Osteocyte (in vitro differentiated cells): ENCODE measurements around the gene TSPAN2. TPM values are rescaled to one million over a fixed set of nuclear protein-coding genes. Genes with fewer than 3 reads are reported as not detected.

Experiments used
- DNase-seq: peaks from one replicate; pipeline ENCODE4 v3.0.0; 2021; ENCODE audit warnings: mixed read lengths; ENCODE audit not compliant: unreplicated experiment; ENCODE audit errors: extremely low spot score
- H3K27ac Mint-ChIP-seq: one replicate; pipeline ENCODE4 v1.8.0; 2021; ENCODE audit warnings: mild to moderate bottlenecking, mixed read lengths; ENCODE audit not compliant: unreplicated experiment
- H3K27me3 Mint-ChIP-seq: one replicate; pipeline ENCODE4 v1.8.0; 2021; ENCODE audit warnings: mixed read lengths; ENCODE audit not compliant: unreplicated experiment
- H3K36me3 Mint-ChIP-seq: one replicate; pipeline ENCODE4 v1.8.0; 2021; ENCODE audit warnings: mixed read lengths; ENCODE audit not compliant: unreplicated experiment
- H3K4me1 Mint-ChIP-seq: one replicate; pipeline ENCODE4 v1.8.0; 2021; ENCODE audit warnings: mixed read lengths; ENCODE audit not compliant: unreplicated experiment
- H3K4me3 Mint-ChIP-seq: one replicate; pipeline ENCODE4 v1.8.0; 2021; ENCODE audit warnings: mild to moderate bottlenecking, moderate library complexity, mixed read lengths; ENCODE audit not compliant: unreplicated experiment
- H3K9me3 Mint-ChIP-seq: one replicate; pipeline ENCODE4 v1.8.0; 2021; ENCODE audit warnings: mixed read lengths; ENCODE audit not compliant: unreplicated experiment
- CTCF ChIP-seq: fragments of 200-600 bp; sonication (generic); IDR thresholded peaks from 2 replicates; pipeline ENCODE4 v1.5.0; 2021; ENCODE audit warnings: antibody characterized with exemption, mild to moderate bottlenecking, moderate library complexity
- total RNA-seq: library from RNA; stranded (reverse); gene quantifications from 2 replicates; pipeline ENCODE4 v1.2.1, GENCODE V29; 2021

The TSPAN2 gene
- total RNA-seq, 1 donor from 2014 or later = 3.5 TPM

- DNase-seq = no peak
- Mint-ChIP-seq H3K27ac (no peak overlapping the region), H3K4me1 (peaks cover 32% of the 10 kb centered on the region), H3K36me3 (no peaks in the 10 kb centered on the region), H3K9me3 (peaks cover 10% of the 10 kb centered on the region), H3K27me3 (no peaks in the 10 kb centered on the region), H3K4me3 (no peak overlapping the region)
- TF ChIP-seq CTCF = no peak
Measured at GRCh38 chr1:115116512-115116911, 27.2 kb upstream of the TSPAN2 start.

- H3K9me3 Mint-ChIP-seq = peaks cover 9% of the 10 kb centered on the region
- peaks cover 32% of the 10 kb centered on the region for H3K4me1 Mint-ChIP-seq
- H3K27ac Mint-ChIP-seq = peak overlapping the region; percentile 81
- DNase-seq = no peak
- H3K27me3 Mint-ChIP-seq = no peaks in the 10 kb centered on the region
- H3K4me3 Mint-ChIP-seq = no peak overlapping the region
- no peaks in the 10 kb centered on the region for H3K36me3 Mint-ChIP-seq
- TF ChIP-seq CTCF = no peak
Measured at GRCh38 chr1:115115521-115116161, 26.3 kb upstream of the TSPAN2 start.

GRCh38 chr1:115114308-115114707 lies 25.0 kb upstream of the TSPAN2 start:
- DNase-seq = no peak
- Mint-ChIP-seq H3K27me3 (no peaks in the 10 kb centered on the region), H3K9me3 (peaks cover 5% of the 10 kb centered on the region), H3K4me3 (no peak overlapping the region), H3K36me3 (no peaks in the 10 kb centered on the region), H3K27ac (peak overlapping the region; percentile 81), H3K4me1 (peaks cover 32% of the 10 kb centered on the region)
- TF ChIP-seq CTCF = no peak

- H3K9me3 Mint-ChIP-seq = peaks cover 9% of the 10 kb centered on the region
- peaks cover 32% of the 10 kb centered on the region for H3K4me1 Mint-ChIP-seq
- H3K27me3 Mint-ChIP-seq = no peaks in the 10 kb centered on the region
- no peak overlapping the region for H3K4me3 Mint-ChIP-seq
- H3K36me3 Mint-ChIP-seq = no peaks in the 10 kb centered on the region
- peak overlapping the region; percentile 81 for H3K27ac Mint-ChIP-seq
- TF ChIP-seq CTCF = no peak
- no peak for DNase-seq
Measured at GRCh38 chr1:115113766-115114165, 24.5 kb upstream of the TSPAN2 start.

GRCh38 chr1:115112496-115113375 lies 23.4 kb upstream of the TSPAN2 start:
- H3K4me3 Mint-ChIP-seq = no peak overlapping the region

More at GRCh38 chr1:115112496-115113375, 23.4 kb upstream of the TSPAN2 start:
- DNase-seq = no peak
- TF ChIP-seq CTCF = peak; percentile 93
- H3K9me3 Mint-ChIP-seq = peaks cover 6% of the 10 kb centered on the region
- H3K4me1 Mint-ChIP-seq = peaks cover 32% of the 10 kb centered on the region
- H3K27ac Mint-ChIP-seq = no peak overlapping the region
- H3K36me3 Mint-ChIP-seq = no peaks in the 10 kb centered on the region
- peaks cover 4% of the 10 kb centered on the region for H3K27me3 Mint-ChIP-seq
